Fibroblast of the aortic adventitia (primary cell): ENCODE data around the gene SPO11. TPM values are rescaled to one million over a fixed set of nuclear protein-coding genes. Genes with fewer than 3 reads are reported as not detected.
A peak's percentile ranks its signal among the peaks of the same experiment; 100 is the strongest.

ENCODE experiments used
- DNase-seq: peaks from one replicate; pipeline ENCODE4 v3.0.0-alpha.2; 2010; ENCODE audit warnings: low read depth
- H3K4me3 ChIP-seq: 2 replicates; pipeline ENCODE4 v1.5.1; 2011; ENCODE audit warnings: low read depth, mild to moderate bottlenecking, control low read depth, low read length, moderate library complexity
- CTCF ChIP-seq: IDR thresholded peaks from 2 replicates; pipeline ENCODE4 v1.5.1; 2011; ENCODE audit warnings: mild to moderate bottlenecking, low read length, control low read depth, inconsistent platforms; ENCODE audit not compliant: insufficient read depth
- total RNA-seq: library from RNA; depleted of rRNA; stranded (reverse); fragments of >200 nt; gene quantifications from 2 replicates; pipeline ENCODE4 v1.2.3, GENCODE V29; 2012; ENCODE audit warnings: low replicate concordance

SPO11 gene
- total RNA-seq, 1 donor, result not detected

GRCh38 chr20:57385940-57386339 is 56.3 kb downstream of the SPO11 start:
- H3K4me3 ChIP-seq, result no peak overlapping the region

GRCh38 chr20:57386762-57387161 is 57.2 kb downstream of the SPO11 start:
- TF ChIP-seq CTCF, result no peak
- DNase-seq, result no peak
- no peak overlapping the region for H3K4me3 ChIP-seq

More at GRCh38 chr20:57385940-57386339, 56.3 kb downstream of the SPO11 start:
- DNase-seq, result no peak
- TF ChIP-seq CTCF, result no peak

GRCh38 chr20:57387463-57387862 is 57.9 kb downstream of the SPO11 start:
- H3K4me3 ChIP-seq, result no peak overlapping the region
- DNase-seq, result no peak
- no peak for TF ChIP-seq CTCF

- no peak for DNase-seq
- no peak for TF ChIP-seq CTCF
- no peak overlapping the region for H3K4me3 ChIP-seq
Measured at GRCh38 chr20:57387945-57388371, 58.4 kb downstream of the SPO11 start.

- peak; percentile 46 for DNase-seq
- H3K4me3 ChIP-seq, result peak overlapping the region; percentile 13
- TF ChIP-seq CTCF, result peak; percentile 23
Measured at GRCh38 chr20:57388953-57389694, 59.5 kb downstream of the SPO11 start.

- no peak overlapping the region for H3K4me3 ChIP-seq
- TF ChIP-seq CTCF, result no peak
- DNase-seq, result no peak
Measured at GRCh38 chr20:57389695-57390603, 60.3 kb downstream of the SPO11 start.
